GM19395 (cell line): ENCODE measurements around the gene ZC3H12D.
"Not testable (repeated sequence)": the region's sequence is repeated elsewhere in the genome, so short reads cannot be mapped to it uniquely, and the experiment has no call there.

ENCODE experiments used
- ATAC-seq: cut with Tn5 transposase; IDR thresholded peaks from one replicate; pipeline ENCODE4 v1.9.1; 2021; ENCODE audit warnings: mild to moderate bottlenecking, moderate library complexity; ENCODE audit not compliant: unreplicated experiment

The ZC3H12D gene

GRCh38 chr6:149483849-149484655, 762 bp downstream of the ZC3H12D start:
- no peak for ATAC-seq

- ATAC-seq, result no peak
Measured at GRCh38 chr6:149483334-149483725, 1.5 kb downstream of the ZC3H12D start.

- no peak for ATAC-seq
Measured at GRCh38 chr6:149482545-149483333, 2.1 kb downstream of the ZC3H12D start.

GRCh38 chr6:149480502-149481280, 4.1 kb downstream of the ZC3H12D start:
- no peak for ATAC-seq

- ATAC-seq, result no peak
Measured at GRCh38 chr6:149478631-149479314, 6.0 kb downstream of the ZC3H12D start.

GRCh38 chr6:149477544-149477943, 7.3 kb downstream of the ZC3H12D start:
- no peak for ATAC-seq

GRCh38 chr6:149476789-149477455, 7.9 kb downstream of the ZC3H12D start:
- no peak for ATAC-seq

- ATAC-seq, result no peak
Measured at GRCh38 chr6:149474108-149474935, 10.5 kb downstream of the ZC3H12D start.

- no peak for ATAC-seq
Measured at GRCh38 chr6:149473080-149474052, 11.4 kb downstream of the ZC3H12D start.

- no peak for ATAC-seq
Measured at GRCh38 chr6:149472241-149472640, 12.6 kb downstream of the ZC3H12D start.

GRCh38 chr6:149471801-149472200, 13.0 kb downstream of the ZC3H12D start:
- ATAC-seq, result peak; percentile 36

GRCh38 chr6:149470948-149471347, 13.9 kb downstream of the ZC3H12D start:
- ATAC-seq, result no peak

GRCh38 chr6:149468179-149468578, 16.6 kb downstream of the ZC3H12D start:
- peak; percentile 1 for ATAC-seq

- ATAC-seq, result no peak
Measured at GRCh38 chr6:149467265-149467664, 17.5 kb downstream of the ZC3H12D start.

GRCh38 chr6:149464411-149464810, 20.4 kb downstream of the ZC3H12D start:
- ATAC-seq, result no peak

GRCh38 chr6:149463781-149464180, 21.0 kb downstream of the ZC3H12D start:
- no peak for ATAC-seq

GRCh38 chr6:149462712-149463111, 22.1 kb downstream of the ZC3H12D start:
- not testable (repeated sequence) for ATAC-seq

GRCh38 chr6:149461670-149462069, 23.1 kb downstream of the ZC3H12D start:
- ATAC-seq, result no peak
